ENCODE measurements around the gene RAD51B.

Gene RAD51B

GRCh38 chr14:68367536-68367935, 548.0 kb downstream of the RAD51B start:
- DNase-seq (ENCODE audit: low spot score): no peak

- no peak for DNase-seq (ENCODE audit: low spot score)
Measured at GRCh38 chr14:68368850-68369249, 549.3 kb downstream of the RAD51B start.

GRCh38 chr14:68369281-68370056, 549.9 kb downstream of the RAD51B start:
- DNase-seq (ENCODE audit: low spot score): no peak

- no peak for DNase-seq (ENCODE audit: low spot score)
Measured at GRCh38 chr14:68370057-68370360, 550.4 kb downstream of the RAD51B start.

- no peak for DNase-seq (ENCODE audit: low spot score)
Measured at GRCh38 chr14:68372368-68372767, 552.8 kb downstream of the RAD51B start.

- no peak for DNase-seq (ENCODE audit: low spot score)
Measured at GRCh38 chr14:68373124-68373646, 553.6 kb downstream of the RAD51B start.

GRCh38 chr14:68373847-68374444, 554.4 kb downstream of the RAD51B start:
- no peak for DNase-seq (ENCODE audit: low spot score)

- no peak for DNase-seq (ENCODE audit: low spot score)
Measured at GRCh38 chr14:68374682-68375081, 555.1 kb downstream of the RAD51B start.

- no peak for DNase-seq (ENCODE audit: low spot score)
Measured at GRCh38 chr14:68375376-68375775, 555.8 kb downstream of the RAD51B start.

GRCh38 chr14:68376067-68376779, 556.6 kb downstream of the RAD51B start:
- DNase-seq (ENCODE audit: low spot score): no peak

GRCh38 chr14:68377006-68377405, 557.4 kb downstream of the RAD51B start:
- DNase-seq (ENCODE audit: low spot score): no peak

- no peak for DNase-seq (ENCODE audit: low spot score)
Measured at GRCh38 chr14:68377459-68377858, 557.9 kb downstream of the RAD51B start.

GRCh38 chr14:68379510-68380328, 560.1 kb downstream of the RAD51B start:
- DNase-seq (ENCODE audit: low spot score): no peak

- no peak for DNase-seq (ENCODE audit: low spot score)
Measured at GRCh38 chr14:68380329-68380741, 560.8 kb downstream of the RAD51B start.

GRCh38 chr14:68384335-68384734, 564.8 kb downstream of the RAD51B start:
- no peak for DNase-seq (ENCODE audit: low spot score)

- no peak for DNase-seq (ENCODE audit: low spot score)
Measured at GRCh38 chr14:68384881-68385280, 565.3 kb downstream of the RAD51B start.

GRCh38 chr14:68386446-68386845, 566.9 kb downstream of the RAD51B start:
- no peak for DNase-seq (ENCODE audit: low spot score)

GRCh38 chr14:68386950-68387779, 567.6 kb downstream of the RAD51B start:
- no peak for DNase-seq (ENCODE audit: low spot score)

- DNase-seq (ENCODE audit: low spot score): no peak
Measured at GRCh38 chr14:68389943-68390342, 570.4 kb downstream of the RAD51B start.

GRCh38 chr14:68390741-68391140, 571.2 kb downstream of the RAD51B start:
- DNase-seq (ENCODE audit: low spot score): no peak

GRCh38 chr14:68391311-68392014, 571.9 kb downstream of the RAD51B start:
- no peak for DNase-seq (ENCODE audit: low spot score)

Measured in RKO (cell line).